NB4 (cell line): ENCODE data around the gene CECR2.

Source experiments
- TF ChIP-seq, protein P1 (sequence below): IDR thresholded peaks from 2 replicates; pipeline ENCODE4 v1.6.1; 2011; ENCODE audit warnings: low read depth, low read length
- TF ChIP-seq, protein P2 (sequence below): IDR thresholded peaks from one replicate; pipeline ENCODE4 v1.5.1; 2012; ENCODE audit warnings: low read depth, low read length

DNA sequence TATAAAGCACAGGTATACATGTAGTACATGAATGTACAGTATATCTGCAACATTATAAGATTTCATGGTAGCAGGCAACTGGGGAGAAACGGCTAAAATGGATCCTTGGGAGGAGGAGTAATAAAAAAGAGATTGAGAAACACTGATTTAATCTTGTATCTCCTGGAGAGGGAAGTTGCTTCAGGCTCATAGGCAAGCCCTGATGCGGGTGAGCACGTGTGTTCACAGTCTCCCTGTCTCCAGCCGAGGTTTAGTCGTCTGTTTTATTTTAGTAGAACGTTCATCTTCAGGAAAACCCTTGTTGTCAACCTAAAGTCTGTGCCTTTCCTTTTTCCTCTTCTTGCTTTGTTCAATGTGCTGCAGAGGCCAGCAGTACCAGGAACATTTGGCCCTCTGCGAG is 172.2 kb downstream of the CECR2 start:
- TF ChIP-seq, protein P1, sequence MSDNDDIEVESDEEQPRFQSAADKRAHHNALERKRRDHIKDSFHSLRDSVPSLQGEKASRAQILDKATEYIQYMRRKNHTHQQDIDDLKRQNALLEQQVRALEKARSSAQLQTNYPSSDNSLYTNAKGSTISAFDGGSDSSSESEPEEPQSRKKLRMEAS = no peak
- TF ChIP-seq, protein P2, sequence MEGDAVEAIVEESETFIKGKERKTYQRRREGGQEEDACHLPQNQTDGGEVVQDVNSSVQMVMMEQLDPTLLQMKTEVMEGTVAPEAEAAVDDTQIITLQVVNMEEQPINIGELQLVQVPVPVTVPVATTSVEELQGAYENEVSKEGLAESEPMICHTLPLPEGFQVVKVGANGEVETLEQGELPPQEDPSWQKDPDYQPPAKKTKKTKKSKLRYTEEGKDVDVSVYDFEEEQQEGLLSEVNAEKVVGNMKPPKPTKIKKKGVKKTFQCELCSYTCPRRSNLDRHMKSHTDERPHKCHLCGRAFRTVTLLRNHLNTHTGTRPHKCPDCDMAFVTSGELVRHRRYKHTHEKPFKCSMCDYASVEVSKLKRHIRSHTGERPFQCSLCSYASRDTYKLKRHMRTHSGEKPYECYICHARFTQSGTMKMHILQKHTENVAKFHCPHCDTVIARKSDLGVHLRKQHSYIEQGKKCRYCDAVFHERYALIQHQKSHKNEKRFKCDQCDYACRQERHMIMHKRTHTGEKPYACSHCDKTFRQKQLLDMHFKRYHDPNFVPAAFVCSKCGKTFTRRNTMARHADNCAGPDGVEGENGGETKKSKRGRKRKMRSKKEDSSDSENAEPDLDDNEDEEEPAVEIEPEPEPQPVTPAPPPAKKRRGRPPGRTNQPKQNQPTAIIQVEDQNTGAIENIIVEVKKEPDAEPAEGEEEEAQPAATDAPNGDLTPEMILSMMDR = no peak
